K562 (cell line): Measurements from ENCODE around the gene SRGAP3. TPM values are rescaled to one million over a fixed set of nuclear protein-coding genes. Genes with fewer than 3 reads are reported as not detected.

Experiments used
- BMI1 ChIP-seq: fragments of 150-350 bp; IDR thresholded peaks from 2 replicates; pipeline ENCODE4 v1.6.1; 2014; ENCODE audit warnings: low read length
- CCNT2 ChIP-seq: IDR thresholded peaks from 2 replicates; pipeline ENCODE4 v1.6.1; 2011; ENCODE audit warnings: borderline replicate concordance, low read depth, mild to moderate bottlenecking, moderate library complexity, mixed read lengths, low read length; ENCODE audit not compliant: insufficient read length; ENCODE audit errors: extremely low read depth
- CEBPG ChIP-seq, 3 experiments: fragments of 200-800 bp in 1 of 3; sonication (Bioruptor generic) in 1 of 3; sonication (generic) in 1 of 3; formaldehyde crosslinking in 1 of 3; IDR thresholded peaks in 2 of 3; conservative IDR thresholded peaks in 1 of 3; 2 replicates each; pipeline versions ENCODE4 v1.6.1 to v1.8.0; 2016 to 2022; ENCODE audit warnings: missing compliant biosample characterization in 2 of 3, missing genetic modification characterization in 2 of 3, mild to moderate bottlenecking in 1 of 3, missing genetic modification reagents in 1 of 3
- DNMT1 ChIP-seq: fragments of 450-650 bp; IDR thresholded peaks from 2 replicates; pipeline ENCODE4 v1.6.1; 2016; ENCODE audit warnings: antibody characterized with exemption, mild to moderate bottlenecking
- EHMT2 ChIP-seq: fragments of 450-650 bp; IDR thresholded peaks from 2 replicates; pipeline ENCODE4 v1.6.1; 2018; ENCODE audit warnings: antibody characterized with exemption
- ESRRB ChIP-seq: fragments of 250-450 bp; sonication (Bioruptor Pico); IDR thresholded peaks from 2 replicates; pipeline ENCODE4 v1.5.0; 2020; ENCODE audit warnings: mild to moderate bottlenecking, moderate library complexity, borderline replicate concordance
- FOXA1 ChIP-seq: fragments of 450-650 bp; IDR thresholded peaks from 2 replicates; pipeline ENCODE4 v1.6.1; 2016; ENCODE audit warnings: mild to moderate bottlenecking, borderline replicate concordance
- HDAC8 ChIP-seq: fragments of 450-650 bp; IDR thresholded peaks from 2 replicates; pipeline ENCODE4 v1.6.1; 2016; ENCODE audit warnings: mild to moderate bottlenecking, missing genetic modification characterization, moderate library complexity, missing compliant biosample characterization
- KDM4B ChIP-seq, 2 experiments: fragments of 450-650 bp in 1 of 2; sonication (generic) in 1 of 2; IDR thresholded peaks; 2 replicates each; pipeline ENCODE4 v1.6.1; 2016 to 2017; ENCODE audit warnings: borderline replicate concordance in 2 of 2, antibody characterized with exemption in 1 of 2, low read depth in 1 of 2, mild to moderate bottlenecking in 1 of 2
- MEIS2 ChIP-seq: fragments of 450-650 bp; IDR thresholded peaks from 2 replicates; pipeline ENCODE4 v1.6.1; 2014; ENCODE audit warnings: mild to moderate bottlenecking; ENCODE audit not compliant: partially characterized antibody
- NFE2 ChIP-seq: IDR thresholded peaks from 2 replicates; pipeline ENCODE4 v1.6.1; 2014; ENCODE audit warnings: antibody characterized with exemption, low read depth
- NRF1 ChIP-seq, 2 experiments: fragments of 450-650 bp; IDR thresholded peaks in 1 of 2; conservative IDR thresholded peaks in 1 of 2; 2 replicates each; pipeline ENCODE4 v1.6.1; 2014; ENCODE audit warnings: mild to moderate bottlenecking in 2 of 2
- POLR2AphosphoS5 ChIP-seq: IDR thresholded peaks from 2 replicates; pipeline ENCODE4 v1.6.1; 2011; ENCODE audit warnings: mild to moderate bottlenecking, low read depth, low read length, moderate library complexity; ENCODE audit not compliant: control insufficient read depth, insufficient read depth
- PYGO2 ChIP-seq: fragments of 450-650 bp; IDR thresholded peaks from 2 replicates; pipeline ENCODE4 v1.6.1; 2016; ENCODE audit warnings: mild to moderate bottlenecking, missing genetic modification characterization, moderate library complexity, missing compliant biosample characterization
- SIN3B ChIP-seq: fragments of 450-650 bp; IDR thresholded peaks from 2 replicates; pipeline ENCODE4 v1.6.1; 2017; ENCODE audit warnings: low read depth, mild to moderate bottlenecking, moderate library complexity
- SMAD2 ChIP-seq: fragments of 150-350 bp; IDR thresholded peaks from 2 replicates; pipeline ENCODE4 v1.6.1; 2014; ENCODE audit warnings: low read depth, mild to moderate bottlenecking, low read length
- TRIM24 ChIP-seq, 2 experiments: fragments of 450-650 bp; IDR thresholded peaks; 2 replicates each; pipeline ENCODE4 v1.6.1; 2016
- ZNF717 ChIP-seq: fragments of 250-450 bp; sonication (Bioruptor Pico); IDR thresholded peaks from 2 replicates; pipeline ENCODE4 v1.5.0; 2021
- polyA plus RNA-seq, 8 experiments: library from polyadenylated mRNA; depleted of rRNA in 4 of 8; stranded (reverse) in 5 of 8; unstranded in 3 of 8; fragments of >200 nt; fragmentation: Nextera tagmentation in 2 of 8; fragmentation: Illumina TruSeq in 1 of 8; extraction: Ambion mirVana in 2 of 8; extraction: Trizol in 1 of 8; gene quantifications; 2 replicates each; pipeline versions ENCODE4 v1.2.1 to v1.2.3, GENCODE V29; 2011 to 2014; ENCODE audit warnings: inconsistent platforms in 1 of 8, missing spikeins in 1 of 8
- total RNA-seq, 7 experiments: library from RNA; depleted of rRNA in 6 of 7; stranded (reverse); fragments of >200 nt in 6 of 7; fragmentation: Illumina TruSeq in 2 of 7; extraction: Trizol in 2 of 7; gene quantifications; 2 replicates each; pipeline versions ENCODE4 v1.2.1 to v1.2.3, GENCODE V29; 2011 to 2021; ENCODE audit warnings: low replicate concordance in 1 of 7
- TF ChIP-seq, protein P1 (sequence below): sonication (generic); formaldehyde crosslinking; IDR thresholded peaks from 2 replicates; pipeline ENCODE4 v1.8.1; 2023; ENCODE audit warnings: mild to moderate bottlenecking, missing genetic modification reagents
- TF ChIP-seq, protein P2 (sequence below): sonication (generic); formaldehyde crosslinking; IDR thresholded peaks from 2 replicates; pipeline ENCODE4 v1.4.0; 2020; ENCODE audit warnings: mild to moderate bottlenecking, missing genetic modification reagents
- TF ChIP-seq, protein P3 (sequence below), 2 experiments: fragments of 450-650 bp; IDR thresholded peaks; 2 replicates each; pipeline ENCODE4 v1.6.1; 2018; ENCODE audit warnings: mild to moderate bottlenecking in 2 of 2, low read depth in 1 of 2; ENCODE audit not compliant: partially characterized antibody in 2 of 2

The SRGAP3 gene
- total and polyA plus RNA-seq, 9 of the 15 experiments (the other 6 are each of a cell fraction or from before 2014, with no cell fraction given), result 0.11 to 0.85 (median 0.35) TPM; not detected in 2

DNA sequence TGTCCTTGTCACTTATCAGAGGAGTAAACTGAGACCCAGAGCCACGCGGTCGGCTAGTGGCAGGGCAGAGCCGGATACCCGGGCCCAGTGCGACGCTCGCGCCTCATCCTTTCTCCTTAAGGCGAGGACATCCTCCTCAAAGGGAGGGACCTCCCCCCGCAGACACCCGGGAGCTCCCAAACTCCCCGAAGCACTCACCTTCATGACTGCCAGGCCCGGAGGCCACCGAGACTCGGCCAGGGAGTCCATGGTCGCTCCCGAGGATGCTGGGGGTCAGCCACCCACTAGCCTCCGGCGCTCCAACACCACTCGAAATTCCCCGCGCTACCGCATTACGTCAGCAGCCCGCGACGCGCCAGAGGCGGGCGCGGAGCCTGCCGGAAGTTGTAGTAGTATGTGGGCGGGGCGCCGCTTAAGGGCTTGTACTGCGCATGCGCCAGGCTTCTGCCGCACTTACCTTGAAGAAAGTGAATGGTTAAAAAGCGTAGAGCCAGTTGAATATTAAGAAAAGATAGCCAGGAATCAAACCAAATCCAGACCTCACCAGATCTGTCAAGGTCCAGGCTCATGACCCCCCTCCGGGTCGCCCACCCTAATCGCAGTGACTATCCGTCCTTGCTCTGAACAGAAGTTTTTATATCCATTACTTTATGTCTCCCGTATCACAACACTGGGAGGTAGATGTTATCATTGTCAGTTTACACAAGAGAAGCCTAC lies 286.2 kb downstream of the SRGAP3 start, which contains the start of gene RAD18 (continued):
- TF ChIP-seq CEBPG (CRISPR knock-in tag; IDR thresholded peaks at IDR 0.05) (peak; percentile 57; the same call in 1 of the 2 replicates), CEBPG (tag; conservative IDR thresholded peaks at IDR 0.05 in 1 of 2, IDR thresholded peaks at IDR 0.05 in 1 of 2) (0 out of 4 replicates have a peak, but pooled peaks of 1 of the 2 experiments have one; percentile 7), POLR2AphosphoS5 (peak; percentile 72), FOXA1 (no peak), TRIM24 (IDR thresholded peaks at IDR 0.05) (no peak), CCNT2 (no peak), MEIS2 (peak; percentile 93), PYGO2 (tag) (no peak), NFE2 (0 out of 2 replicates have a peak, but pooled peaks have one; percentile 16), BMI1 (no peak; the same call in 1 of the 2 replicates), SIN3B (peak; percentile 93), DNMT1 (no peak), EHMT2 (no peak), ESRRB (CRISPR knock-in tag) (no peak), HDAC8 (tag) (no peak), ZNF717 (CRISPR knock-in tag) (no peak), SMAD2 (no peak), KDM4B (IDR thresholded peaks at IDR 0.05; ENCODE audit: borderline replicate concordance in 2 of 2, low read depth in 1 of 2) (no peak), NRF1 (conservative IDR thresholded peaks at IDR 0.05 in 1 of 2, IDR thresholded peaks at IDR 0.05 in 1 of 2) (peak; percentile 98)
- TF ChIP-seq, protein P1, sequence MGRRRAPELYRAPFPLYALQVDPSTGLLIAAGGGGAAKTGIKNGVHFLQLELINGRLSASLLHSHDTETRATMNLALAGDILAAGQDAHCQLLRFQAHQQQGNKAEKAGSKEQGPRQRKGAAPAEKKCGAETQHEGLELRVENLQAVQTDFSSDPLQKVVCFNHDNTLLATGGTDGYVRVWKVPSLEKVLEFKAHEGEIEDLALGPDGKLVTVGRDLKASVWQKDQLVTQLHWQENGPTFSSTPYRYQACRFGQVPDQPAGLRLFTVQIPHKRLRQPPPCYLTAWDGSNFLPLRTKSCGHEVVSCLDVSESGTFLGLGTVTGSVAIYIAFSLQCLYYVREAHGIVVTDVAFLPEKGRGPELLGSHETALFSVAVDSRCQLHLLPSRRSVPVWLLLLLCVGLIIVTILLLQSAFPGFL (CRISPR knock-in tag), result no peak
- TF ChIP-seq, protein P2, sequence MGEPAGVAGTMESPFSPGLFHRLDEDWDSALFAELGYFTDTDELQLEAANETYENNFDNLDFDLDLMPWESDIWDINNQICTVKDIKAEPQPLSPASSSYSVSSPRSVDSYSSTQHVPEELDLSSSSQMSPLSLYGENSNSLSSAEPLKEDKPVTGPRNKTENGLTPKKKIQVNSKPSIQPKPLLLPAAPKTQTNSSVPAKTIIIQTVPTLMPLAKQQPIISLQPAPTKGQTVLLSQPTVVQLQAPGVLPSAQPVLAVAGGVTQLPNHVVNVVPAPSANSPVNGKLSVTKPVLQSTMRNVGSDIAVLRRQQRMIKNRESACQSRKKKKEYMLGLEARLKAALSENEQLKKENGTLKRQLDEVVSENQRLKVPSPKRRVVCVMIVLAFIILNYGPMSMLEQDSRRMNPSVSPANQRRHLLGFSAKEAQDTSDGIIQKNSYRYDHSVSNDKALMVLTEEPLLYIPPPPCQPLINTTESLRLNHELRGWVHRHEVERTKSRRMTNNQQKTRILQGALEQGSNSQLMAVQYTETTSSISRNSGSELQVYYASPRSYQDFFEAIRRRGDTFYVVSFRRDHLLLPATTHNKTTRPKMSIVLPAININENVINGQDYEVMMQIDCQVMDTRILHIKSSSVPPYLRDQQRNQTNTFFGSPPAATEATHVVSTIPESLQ, result no peak
- TF ChIP-seq, protein P3, sequence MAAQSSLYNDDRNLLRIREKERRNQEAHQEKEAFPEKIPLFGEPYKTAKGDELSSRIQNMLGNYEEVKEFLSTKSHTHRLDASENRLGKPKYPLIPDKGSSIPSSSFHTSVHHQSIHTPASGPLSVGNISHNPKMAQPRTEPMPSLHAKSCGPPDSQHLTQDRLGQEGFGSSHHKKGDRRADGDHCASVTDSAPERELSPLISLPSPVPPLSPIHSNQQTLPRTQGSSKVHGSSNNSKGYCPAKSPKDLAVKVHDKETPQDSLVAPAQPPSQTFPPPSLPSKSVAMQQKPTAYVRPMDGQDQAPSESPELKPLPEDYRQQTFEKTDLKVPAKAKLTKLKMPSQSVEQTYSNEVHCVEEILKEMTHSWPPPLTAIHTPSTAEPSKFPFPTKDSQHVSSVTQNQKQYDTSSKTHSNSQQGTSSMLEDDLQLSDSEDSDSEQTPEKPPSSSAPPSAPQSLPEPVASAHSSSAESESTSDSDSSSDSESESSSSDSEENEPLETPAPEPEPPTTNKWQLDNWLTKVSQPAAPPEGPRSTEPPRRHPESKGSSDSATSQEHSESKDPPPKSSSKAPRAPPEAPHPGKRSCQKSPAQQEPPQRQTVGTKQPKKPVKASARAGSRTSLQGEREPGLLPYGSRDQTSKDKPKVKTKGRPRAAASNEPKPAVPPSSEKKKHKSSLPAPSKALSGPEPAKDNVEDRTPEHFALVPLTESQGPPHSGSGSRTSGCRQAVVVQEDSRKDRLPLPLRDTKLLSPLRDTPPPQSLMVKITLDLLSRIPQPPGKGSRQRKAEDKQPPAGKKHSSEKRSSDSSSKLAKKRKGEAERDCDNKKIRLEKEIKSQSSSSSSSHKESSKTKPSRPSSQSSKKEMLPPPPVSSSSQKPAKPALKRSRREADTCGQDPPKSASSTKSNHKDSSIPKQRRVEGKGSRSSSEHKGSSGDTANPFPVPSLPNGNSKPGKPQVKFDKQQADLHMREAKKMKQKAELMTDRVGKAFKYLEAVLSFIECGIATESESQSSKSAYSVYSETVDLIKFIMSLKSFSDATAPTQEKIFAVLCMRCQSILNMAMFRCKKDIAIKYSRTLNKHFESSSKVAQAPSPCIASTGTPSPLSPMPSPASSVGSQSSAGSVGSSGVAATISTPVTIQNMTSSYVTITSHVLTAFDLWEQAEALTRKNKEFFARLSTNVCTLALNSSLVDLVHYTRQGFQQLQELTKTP (IDR thresholded peaks at IDR 0.05; ENCODE audit: low read depth in 1 of 2, partially characterized antibody in 2 of 2), result peak in 1 of 2 experiments; percentile 75
